K562 (cell line): ENCODE data around the gene ERF. TPM values are rescaled to one million over a fixed set of nuclear protein-coding genes. Genes with fewer than 3 reads are reported as not detected.

Source experiments
- BRCA1 ChIP-seq, 2 experiments: fragments of 450-650 bp in 1 of 2; sonication (generic) in 1 of 2; formaldehyde crosslinking in 1 of 2; IDR thresholded peaks; 2 replicates each; pipeline versions ENCODE4 v1.5.0 to v1.6.1; 2017 to 2020; ENCODE audit warnings: mild to moderate bottlenecking in 1 of 2, missing genetic modification reagents in 1 of 2
- CBX2 ChIP-seq: fragments of 200-600 bp; sonication (generic); IDR thresholded peaks from one replicate; pipeline ENCODE4 v1.6.1; 2012; ENCODE audit warnings: mild to moderate bottlenecking, low read length, inconsistent platforms; ENCODE audit not compliant: insufficient read depth, poor library complexity, severe bottlenecking
- CUX1 ChIP-seq: fragments of 200-800 bp; sonication (Bioruptor generic); IDR thresholded peaks from 2 replicates; pipeline ENCODE4 v1.6.1; 2016; ENCODE audit warnings: missing genetic modification characterization, missing compliant biosample characterization
- EWSR1 ChIP-seq: fragments of 450-650 bp; IDR thresholded peaks from 2 replicates; pipeline ENCODE4 v1.6.1; 2018; ENCODE audit warnings: borderline replicate concordance, mild to moderate bottlenecking, low read depth, moderate library complexity; ENCODE audit not compliant: partially characterized antibody
- HBP1 ChIP-seq: fragments of 450-650 bp; formaldehyde crosslinking; IDR thresholded peaks from 2 replicates; pipeline ENCODE4 v1.4.0; 2022; ENCODE audit warnings: missing genetic modification characterization
- HDAC8 ChIP-seq: fragments of 450-650 bp; IDR thresholded peaks from 2 replicates; pipeline ENCODE4 v1.6.1; 2016; ENCODE audit warnings: mild to moderate bottlenecking, missing genetic modification characterization, moderate library complexity, missing compliant biosample characterization
- ID3 ChIP-seq, 2 experiments: fragments of 250-450 bp in 1 of 2; fragments of 450-650 bp in 1 of 2; sonication (Bioruptor Pico) in 1 of 2; IDR thresholded peaks; 2 replicates each; pipeline versions ENCODE4 v1.6.1 to v1.8.0; 2016 to 2021; ENCODE audit warnings: mild to moderate bottlenecking in 2 of 2, moderate library complexity in 2 of 2, missing compliant biosample characterization in 1 of 2, missing genetic modification characterization in 1 of 2
- NR0B1 ChIP-seq: fragments of 450-650 bp; IDR thresholded peaks from one replicate; pipeline ENCODE4 v1.6.1; 2018; ENCODE audit warnings: mild to moderate bottlenecking, moderate library complexity; ENCODE audit not compliant: partially characterized antibody
- POLR2AphosphoS5 ChIP-seq: IDR thresholded peaks from 2 replicates; pipeline ENCODE4 v1.6.1; 2011; ENCODE audit warnings: mild to moderate bottlenecking, low read depth, low read length, moderate library complexity; ENCODE audit not compliant: control insufficient read depth, insufficient read depth
- PTRF ChIP-seq: fragments of 450-650 bp; IDR thresholded peaks from 2 replicates; pipeline ENCODE4 v1.6.1; 2016; ENCODE audit warnings: mild to moderate bottlenecking, missing genetic modification characterization, missing compliant biosample characterization
- XRCC5 ChIP-seq: fragments of 200-400 bp; formaldehyde crosslinking; IDR thresholded peaks from 2 replicates; pipeline ENCODE4 v1.6.1; 2017; ENCODE audit warnings: low read depth, mild to moderate bottlenecking, low read length
- ZBTB7A ChIP-seq: IDR thresholded peaks from 2 replicates; pipeline ENCODE4 v1.6.1; 2011; ENCODE audit warnings: low read depth, mild to moderate bottlenecking, low read length, moderate library complexity, borderline replicate concordance; ENCODE audit not compliant: control insufficient read depth
- ZNF143 ChIP-seq: sonication (generic); formaldehyde crosslinking; IDR thresholded peaks from 2 replicates; pipeline ENCODE4 v1.9.0; 2022; ENCODE audit warnings: mild to moderate bottlenecking, missing genetic modification reagents
- ZNF583 ChIP-seq: fragments of 250-450 bp; sonication (Bioruptor Pico); IDR thresholded peaks from 2 replicates; pipeline ENCODE4 v1.4.0; 2020
- ZNF655 ChIP-seq: fragments of 250-450 bp; sonication (Bioruptor Pico); IDR thresholded peaks from 2 replicates; pipeline ENCODE4 v1.5.0; 2021
- ZNF707 ChIP-seq: fragments of 250-450 bp; sonication (Bioruptor Pico); conservative IDR thresholded peaks from 2 replicates; pipeline ENCODE4 v1.8.0; 2022; ENCODE audit warnings: inconsistent platforms, mild to moderate bottlenecking, moderate library complexity
- ZSCAN32 ChIP-seq: fragments of 450-650 bp; formaldehyde crosslinking; IDR thresholded peaks from 2 replicates; pipeline ENCODE4 v1.4.0; 2020; ENCODE audit warnings: mild to moderate bottlenecking, moderate library complexity
- polyA plus RNA-seq, 8 experiments: library from polyadenylated mRNA; depleted of rRNA in 4 of 8; stranded (reverse) in 5 of 8; unstranded in 3 of 8; fragments of >200 nt; fragmentation: Nextera tagmentation in 2 of 8; fragmentation: Illumina TruSeq in 1 of 8; extraction: Ambion mirVana in 2 of 8; extraction: Trizol in 1 of 8; gene quantifications; 2 replicates each; pipeline versions ENCODE4 v1.2.1 to v1.2.3, GENCODE V29; 2011 to 2014; ENCODE audit warnings: inconsistent platforms in 1 of 8, missing spikeins in 1 of 8
- total RNA-seq, 7 experiments: library from RNA; depleted of rRNA in 6 of 7; stranded (reverse); fragments of >200 nt in 6 of 7; fragmentation: Illumina TruSeq in 2 of 7; extraction: Trizol in 2 of 7; gene quantifications; 2 replicates each; pipeline versions ENCODE4 v1.2.1 to v1.2.3, GENCODE V29; 2011 to 2021; ENCODE audit warnings: low replicate concordance in 1 of 7

ERF gene
- total and polyA plus RNA-seq, 9 of the 15 experiments (the other 6 are each of a cell fraction or from before 2014, with no cell fraction given): 0.03 to 75.4 (median 27.0) TPM

- TF ChIP-seq CUX1 (CRISPR knock-in tag) (no peak), CBX2 (no peak), PTRF (tag) (no peak), NR0B1 (no peak), ZSCAN32 (CRISPR knock-in tag) (no peak), HDAC8 (tag) (no peak), ZBTB7A (no peak), ZNF707 (no peak), ID3 (CRISPR knock-in tag; IDR thresholded peaks at IDR 0.05) (no peak), ID3 (tag; IDR thresholded peaks at IDR 0.05) (no peak), ZNF143 (no peak), HBP1 (CRISPR knock-in tag) (no peak), ZNF655 (no peak), POLR2AphosphoS5 (no peak), BRCA1 (IDR thresholded peaks at IDR 0.05) (no peak), BRCA1 (CRISPR knock-in tag; IDR thresholded peaks at IDR 0.05) (no peak), EWSR1 (no peak), XRCC5 (no peak), ZNF583 (CRISPR knock-in tag) (no peak)
Measured at GRCh38 chr19:42229855-42230351, 25.0 kb downstream of the ERF start (continued).
